Stimulated activated CD4-positive, alpha-beta T cell treated with anti-CD3 and anti-CD28 coated beads, Interleukin-15, amount 100 ng/mL, for 48 hours (primary cell): ENCODE results near the gene BSG.
"Not testable (repeated sequence)": the region's sequence is repeated elsewhere in the genome, so short reads cannot be mapped to it uniquely, and the experiment has no call there.

ENCODE experiments used
- DNase-seq, 2 donors: peaks; one replicate each; pipeline ENCODE4 v3.0.0-alpha.2; 2020; ENCODE audit warnings: low read depth in 2 of 2

BSG gene

GRCh38 chr19:588093-588740, 15.8 kb downstream of the BSG start:
- peak; percentile 58 to 61 for DNase-seq

- DNase-seq = no peak
These were observed 16.6 kb downstream of the BSG start for GRCh38 chr19:588741-589692.

- no peak for DNase-seq
These were observed 17.4 kb downstream of the BSG start, which contains the start of gene HCN2 for GRCh38 chr19:589693-590395. TSS of gene HCN2 (plus strand) at chr19:589881. CDS start at chr19:589946, 65 bp downstream.

- no peak for DNase-seq
These were observed 18.0 kb downstream of the BSG start for GRCh38 chr19:590396-590745.

- DNase-seq = no peak
These were observed 18.3 kb downstream of the BSG start for GRCh38 chr19:590750-591098.

- DNase-seq = no peak
These were observed 18.9 kb downstream of the BSG start for GRCh38 chr19:591099-591958.

GRCh38 chr19:592101-592500, 19.7 kb downstream of the BSG start:
- DNase-seq = no peak

- no peak for DNase-seq
These were observed 20.7 kb downstream of the BSG start for GRCh38 chr19:593055-593454.

GRCh38 chr19:593505-593904, 21.1 kb downstream of the BSG start:
- DNase-seq = no peak

GRCh38 chr19:594265-594870, 22.0 kb downstream of the BSG start:
- DNase-seq = no peak

GRCh38 chr19:595326-596262, 23.2 kb downstream of the BSG start:
- DNase-seq = no peak

- DNase-seq = no peak
These were observed 23.9 kb downstream of the BSG start for GRCh38 chr19:596263-596655.

- DNase-seq = no peak
These were observed 25.3 kb downstream of the BSG start for GRCh38 chr19:597406-598315.

GRCh38 chr19:601310-601709, 28.9 kb downstream of the BSG start:
- no peak for DNase-seq

GRCh38 chr19:601790-602189, 29.4 kb downstream of the BSG start:
- DNase-seq = no peak

GRCh38 chr19:602391-603301, 30.2 kb downstream of the BSG start:
- no peak for DNase-seq

- DNase-seq = not testable (repeated sequence)
These were observed 30.9 kb downstream of the BSG start for GRCh38 chr19:603302-603639.

- DNase-seq = not testable (repeated sequence)
These were observed 31.4 kb downstream of the BSG start for GRCh38 chr19:603779-604178.
